ENCODE data around the gene R3HDM4. TPM values are rescaled to one million over a fixed set of nuclear protein-coding genes. Genes with fewer than 3 reads are reported as not detected.
A peak's percentile ranks its signal among the peaks of the same experiment; 100 is the strongest.

Gene R3HDM4
- total and polyA plus RNA-seq, 9 of the 15 experiments (the other 6 are each of a cell fraction or from before 2014, with no cell fraction given): 3.2 to 154 (median 59.0) TPM

GRCh38 chr19:879711-880438, 33.1 kb downstream of the R3HDM4 start (continued):
- TF ChIP-seq, protein P1, sequence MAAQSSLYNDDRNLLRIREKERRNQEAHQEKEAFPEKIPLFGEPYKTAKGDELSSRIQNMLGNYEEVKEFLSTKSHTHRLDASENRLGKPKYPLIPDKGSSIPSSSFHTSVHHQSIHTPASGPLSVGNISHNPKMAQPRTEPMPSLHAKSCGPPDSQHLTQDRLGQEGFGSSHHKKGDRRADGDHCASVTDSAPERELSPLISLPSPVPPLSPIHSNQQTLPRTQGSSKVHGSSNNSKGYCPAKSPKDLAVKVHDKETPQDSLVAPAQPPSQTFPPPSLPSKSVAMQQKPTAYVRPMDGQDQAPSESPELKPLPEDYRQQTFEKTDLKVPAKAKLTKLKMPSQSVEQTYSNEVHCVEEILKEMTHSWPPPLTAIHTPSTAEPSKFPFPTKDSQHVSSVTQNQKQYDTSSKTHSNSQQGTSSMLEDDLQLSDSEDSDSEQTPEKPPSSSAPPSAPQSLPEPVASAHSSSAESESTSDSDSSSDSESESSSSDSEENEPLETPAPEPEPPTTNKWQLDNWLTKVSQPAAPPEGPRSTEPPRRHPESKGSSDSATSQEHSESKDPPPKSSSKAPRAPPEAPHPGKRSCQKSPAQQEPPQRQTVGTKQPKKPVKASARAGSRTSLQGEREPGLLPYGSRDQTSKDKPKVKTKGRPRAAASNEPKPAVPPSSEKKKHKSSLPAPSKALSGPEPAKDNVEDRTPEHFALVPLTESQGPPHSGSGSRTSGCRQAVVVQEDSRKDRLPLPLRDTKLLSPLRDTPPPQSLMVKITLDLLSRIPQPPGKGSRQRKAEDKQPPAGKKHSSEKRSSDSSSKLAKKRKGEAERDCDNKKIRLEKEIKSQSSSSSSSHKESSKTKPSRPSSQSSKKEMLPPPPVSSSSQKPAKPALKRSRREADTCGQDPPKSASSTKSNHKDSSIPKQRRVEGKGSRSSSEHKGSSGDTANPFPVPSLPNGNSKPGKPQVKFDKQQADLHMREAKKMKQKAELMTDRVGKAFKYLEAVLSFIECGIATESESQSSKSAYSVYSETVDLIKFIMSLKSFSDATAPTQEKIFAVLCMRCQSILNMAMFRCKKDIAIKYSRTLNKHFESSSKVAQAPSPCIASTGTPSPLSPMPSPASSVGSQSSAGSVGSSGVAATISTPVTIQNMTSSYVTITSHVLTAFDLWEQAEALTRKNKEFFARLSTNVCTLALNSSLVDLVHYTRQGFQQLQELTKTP (IDR thresholded peaks at IDR 0.05; ENCODE audit: low read depth in 1 of 2, partially characterized antibody in 2 of 2): no peak
- TF ChIP-seq MCM3 (IDR thresholded peaks at IDR 0.05) (no peak), CCAR2 (IDR thresholded peaks at IDR 0.05; ENCODE audit: low read depth, low read length) (no peak), ZBTB8A (IDR thresholded peaks at IDR 0.05; ENCODE audit: partially characterized antibody) (no peak), ZBTB1 (CRISPR knock-in tag; IDR thresholded peaks at IDR 0.05; ENCODE audit: borderline replicate concordance, low read depth) (no peak), HCFC1 (IDR thresholded peaks at IDR 0.05; ENCODE audit: low read depth, low read length) (no peak), ZNF766 (CRISPR knock-in tag; conservative IDR thresholded peaks at IDR 0.05) (no peak), TFAP4 (CRISPR knock-in tag; IDR thresholded peaks at IDR 0.05; ENCODE audit: borderline replicate concordance) (peak; percentile 48; the same call in 1 of the 2 replicates), RFX7 (CRISPR knock-in tag; IDR thresholded peaks at IDR 0.05) (no peak)
- TF ChIP-seq, protein P2, sequence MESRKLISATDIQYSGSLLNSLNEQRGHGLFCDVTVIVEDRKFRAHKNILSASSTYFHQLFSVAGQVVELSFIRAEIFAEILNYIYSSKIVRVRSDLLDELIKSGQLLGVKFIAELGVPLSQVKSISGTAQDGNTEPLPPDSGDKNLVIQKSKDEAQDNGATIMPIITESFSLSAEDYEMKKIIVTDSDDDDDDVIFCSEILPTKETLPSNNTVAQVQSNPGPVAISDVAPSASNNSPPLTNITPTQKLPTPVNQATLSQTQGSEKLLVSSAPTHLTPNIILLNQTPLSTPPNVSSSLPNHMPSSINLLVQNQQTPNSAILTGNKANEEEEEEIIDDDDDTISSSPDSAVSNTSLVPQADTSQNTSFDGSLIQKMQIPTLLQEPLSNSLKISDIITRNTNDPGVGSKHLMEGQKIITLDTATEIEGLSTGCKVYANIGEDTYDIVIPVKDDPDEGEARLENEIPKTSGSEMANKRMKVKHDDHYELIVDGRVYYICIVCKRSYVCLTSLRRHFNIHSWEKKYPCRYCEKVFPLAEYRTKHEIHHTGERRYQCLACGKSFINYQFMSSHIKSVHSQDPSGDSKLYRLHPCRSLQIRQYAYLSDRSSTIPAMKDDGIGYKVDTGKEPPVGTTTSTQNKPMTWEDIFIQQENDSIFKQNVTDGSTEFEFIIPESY (CRISPR knock-in tag; IDR thresholded peaks at IDR 0.05): peak; percentile 65; the same call in 1 of the 2 replicates
- TF ChIP-seq, protein P3, sequence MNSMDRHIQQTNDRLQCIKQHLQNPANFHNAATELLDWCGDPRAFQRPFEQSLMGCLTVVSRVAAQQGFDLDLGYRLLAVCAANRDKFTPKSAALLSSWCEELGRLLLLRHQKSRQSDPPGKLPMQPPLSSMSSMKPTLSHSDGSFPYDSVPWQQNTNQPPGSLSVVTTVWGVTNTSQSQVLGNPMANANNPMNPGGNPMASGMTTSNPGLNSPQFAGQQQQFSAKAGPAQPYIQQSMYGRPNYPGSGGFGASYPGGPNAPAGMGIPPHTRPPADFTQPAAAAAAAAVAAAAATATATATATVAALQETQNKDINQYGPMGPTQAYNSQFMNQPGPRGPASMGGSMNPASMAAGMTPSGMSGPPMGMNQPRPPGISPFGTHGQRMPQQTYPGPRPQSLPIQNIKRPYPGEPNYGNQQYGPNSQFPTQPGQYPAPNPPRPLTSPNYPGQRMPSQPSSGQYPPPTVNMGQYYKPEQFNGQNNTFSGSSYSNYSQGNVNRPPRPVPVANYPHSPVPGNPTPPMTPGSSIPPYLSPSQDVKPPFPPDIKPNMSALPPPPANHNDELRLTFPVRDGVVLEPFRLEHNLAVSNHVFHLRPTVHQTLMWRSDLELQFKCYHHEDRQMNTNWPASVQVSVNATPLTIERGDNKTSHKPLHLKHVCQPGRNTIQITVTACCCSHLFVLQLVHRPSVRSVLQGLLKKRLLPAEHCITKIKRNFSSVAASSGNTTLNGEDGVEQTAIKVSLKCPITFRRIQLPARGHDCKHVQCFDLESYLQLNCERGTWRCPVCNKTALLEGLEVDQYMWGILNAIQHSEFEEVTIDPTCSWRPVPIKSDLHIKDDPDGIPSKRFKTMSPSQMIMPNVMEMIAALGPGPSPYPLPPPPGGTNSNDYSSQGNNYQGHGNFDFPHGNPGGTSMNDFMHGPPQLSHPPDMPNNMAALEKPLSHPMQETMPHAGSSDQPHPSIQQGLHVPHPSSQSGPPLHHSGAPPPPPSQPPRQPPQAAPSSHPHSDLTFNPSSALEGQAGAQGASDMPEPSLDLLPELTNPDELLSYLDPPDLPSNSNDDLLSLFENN (IDR thresholded peaks at IDR 0.05; ENCODE audit: low read depth in 2 of 2, low read length in 2 of 2): no peak

Data from K562 (cell line).